HG02642 (cell line): ENCODE data around the gene UBTF.

ENCODE experiments used
- ATAC-seq: cut with Tn5 transposase; IDR thresholded peaks from one replicate; pipeline ENCODE4 v1.9.1; 2021; ENCODE audit warnings: mild to moderate bottlenecking; ENCODE audit not compliant: unreplicated experiment, poor library complexity

Gene UBTF

GRCh38 chr17:44176671-44177501 is 42.6 kb downstream of the UBTF start:
- ATAC-seq = no peak

- ATAC-seq = no peak
These were observed 43.2 kb downstream of the UBTF start for GRCh38 chr17:44176257-44176656.

GRCh38 chr17:44174427-44174826 is 45.0 kb downstream of the UBTF start:
- no peak for ATAC-seq

GRCh38 chr17:44171931-44172455 is 47.5 kb downstream of the UBTF start:
- ATAC-seq = no peak

- ATAC-seq = no peak
These were observed 48.8 kb downstream of the UBTF start, which contains the start of gene ASB16 for GRCh38 chr17:44170499-44171201. ASB16 (plus strand) TSS chr17:44170704; CDS start chr17:44170790, 86 bp downstream.

- no peak for ATAC-seq
These were observed 49.4 kb downstream of the UBTF start for GRCh38 chr17:44170135-44170498.

GRCh38 chr17:44167181-44167861 is 52.2 kb downstream of the UBTF start:
- ATAC-seq = no peak

- no peak for ATAC-seq
These were observed 55.0 kb downstream of the UBTF start for GRCh38 chr17:44164476-44164875.

- ATAC-seq = no peak
These were observed 59.8 kb downstream of the UBTF start for GRCh38 chr17:44159519-44160210.

GRCh38 chr17:44155488-44155887 is 64.0 kb downstream of the UBTF start:
- no peak for ATAC-seq
